ENCODE measurements around the gene ZNF473.

- TF ChIP-seq ETV6 (CRISPR knock-in tag; IDR thresholded peaks at IDR 0.05) (no peak), JUN (CRISPR knock-in tag; IDR thresholded peaks at IDR 0.05) (no peak), CTCF (IDR thresholded peaks at IDR 0.05) (no peak), STAT6 (CRISPR knock-in tag; conservative IDR thresholded peaks at IDR 0.05; ENCODE audit: low read depth) (no peak), ZNF423 (CRISPR knock-in tag; IDR thresholded peaks at IDR 0.05) (no peak), IRF2 (CRISPR knock-in tag; IDR thresholded peaks at IDR 0.05; ENCODE audit: borderline replicate concordance, low read depth) (no peak), TEAD4 (CRISPR knock-in tag; IDR thresholded peaks at IDR 0.05) (no peak)
These were observed 39.9 kb upstream of the ZNF473 start for GRCh38 chr19:49985871-49986270.

Data from WTC11 (cell line).